Measurements from ENCODE around the gene CSGALNACT2. TPM values are rescaled to one million over a fixed set of nuclear protein-coding genes. Genes with fewer than 3 reads are reported as not detected.

The CSGALNACT2 gene
- total RNA-seq, 1 experiment from 2014 or later: 8.9 TPM

DNA sequence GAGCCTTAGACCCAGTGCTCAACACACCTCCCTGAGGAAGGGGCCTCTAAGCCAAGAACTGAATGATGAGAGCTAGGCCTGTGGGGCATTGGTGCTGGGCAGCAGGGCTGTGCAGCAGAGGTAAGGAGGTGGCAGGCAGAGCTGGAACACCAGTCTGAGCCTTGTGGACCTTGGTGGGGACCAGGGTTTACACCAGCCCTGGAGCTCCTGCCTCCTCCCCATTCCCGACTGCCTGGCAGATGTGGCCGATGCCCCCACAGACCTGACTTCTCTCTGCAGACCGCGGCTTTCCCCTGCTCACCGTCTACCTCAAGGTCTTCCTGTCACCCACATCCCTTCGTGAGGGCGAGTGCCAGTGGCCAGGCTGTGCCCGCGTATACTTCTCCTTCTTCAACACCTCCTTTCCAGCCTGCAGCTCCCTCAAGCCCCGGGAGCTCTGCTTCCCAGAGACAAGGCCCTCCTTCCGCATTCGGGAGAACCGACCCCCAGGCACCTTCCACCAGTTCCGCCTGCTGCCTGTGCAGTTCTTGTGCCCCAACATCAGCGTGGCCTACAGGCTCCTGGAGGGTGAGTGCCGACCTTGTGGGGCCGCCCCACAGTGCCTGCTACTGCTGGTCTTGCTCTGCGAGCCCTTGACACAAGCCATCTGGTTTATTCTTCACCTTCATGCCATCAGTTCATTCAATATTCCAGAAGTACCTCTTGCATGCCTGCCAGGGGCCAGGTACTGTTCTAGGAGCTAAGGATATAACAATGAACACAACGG lies 36.0 kb upstream of the CSGALNACT2 start:
- DNase-seq: no peak
- H2BK20ac ChIP-seq (ENCODE audit: low read depth, low read length, poor library complexity, severe bottlenecking): no peak overlapping the region
- no peak overlapping the region for H3K27ac ChIP-seq (ENCODE audit: insufficient read length, low read depth, low read length)
- H3T11ph ChIP-seq (ENCODE audit: low read length): no peak overlapping the region
- no peak for TF ChIP-seq CTCF (conservative IDR thresholded peaks at IDR 0.05)
- H3K27ac Mint-ChIP-seq: peak overlapping the region; percentile 50 to 75 (median 72); a peak in 2 of 7 replicates
- H2BK120ac ChIP-seq (ENCODE audit: low read depth, low read length, poor library complexity, severe bottlenecking): no peak overlapping the region
- no peaks in the 10 kb centered on the region for H3K79me2 ChIP-seq (ENCODE audit: insufficient read depth, low read length)
- no peaks in the 10 kb centered on the region for H3K4me1 ChIP-seq (ENCODE audit: insufficient read depth, low read length)
- H3K23ac ChIP-seq (ENCODE audit: insufficient read length, low read depth, low read length): no peak overlapping the region
- H2BK15ac ChIP-seq (ENCODE audit: low read depth, low read length): no peak overlapping the region
- H2AFZ ChIP-seq (ENCODE audit: low read length): no peak overlapping the region
- H3K23me2 ChIP-seq (ENCODE audit: insufficient read length, low read depth, low read length, poor library complexity, severe bottlenecking): peaks cover 9% of the 10 kb centered on the region
- H4K5ac ChIP-seq (ENCODE audit: insufficient read length, low read depth, low read length): no peak overlapping the region
- no peaks in the 10 kb centered on the region for H4K20me1 ChIP-seq (ENCODE audit: control insufficient read depth, insufficient read depth, insufficient read length)
- peaks cover 31% of the 10 kb centered on the region for H3K27me3 Mint-ChIP-seq (ENCODE audit: low read depth)
- H4K8ac ChIP-seq (replicated peaks; ENCODE audit: insufficient read length, low read depth, low read length): no peak overlapping the region
- no peak overlapping the region for H3K4me2 ChIP-seq (ENCODE audit: insufficient read depth, insufficient read length, low read length)
- H2BK5ac ChIP-seq (ENCODE audit: insufficient read length, low read length): no peak overlapping the region
- H3K79me1 ChIP-seq (ENCODE audit: insufficient read depth, low read depth, low read length, poor library complexity, severe bottlenecking): no peaks in the 10 kb centered on the region
- no peak overlapping the region; the same call in 1 of the 2 replicates for H3K14ac ChIP-seq (ENCODE audit: insufficient read depth, low read length)
- no peaks in the 10 kb centered on the region for H3K9me3 ChIP-seq (ENCODE audit: control insufficient read depth, low read depth, low read length)
- H4K91ac ChIP-seq (ENCODE audit: insufficient read length, low read depth, low read length): no peak overlapping the region
- no CpG with 5 or more reads among the region's 19 CpGs for WGBS (ENCODE audit: extremely low coverage, insufficient read length, low lambda C conversion rate)
- H3K4me3 Mint-ChIP-seq: no peak overlapping the region
- peaks cover 0 to 4% (median 2%) of the 10 kb centered on the region in 3 experiments; a peak in 3 of 7 replicates for H3K36me3 Mint-ChIP-seq (ENCODE audit: insufficient read depth in 1 of 3, low read depth in 3 of 3)
- 0 out of 5 replicates have a peak, but pooled peaks cover 0 to 2% of the 10 kb centered on the region in 2 experiments for H3K9me3 Mint-ChIP-seq
- H2AK5ac ChIP-seq (ENCODE audit: insufficient read length, low read length): no peak overlapping the region
- H2BK12ac ChIP-seq (ENCODE audit: insufficient read length, low read depth, low read length): no peak overlapping the region
- no peak overlapping the region for H3K4ac ChIP-seq (ENCODE audit: low read depth, low read length)
- H3K18ac ChIP-seq (ENCODE audit: insufficient read length, low read depth, low read length): no peak overlapping the region
- no peak overlapping the region for H3K56ac ChIP-seq (ENCODE audit: insufficient read length, low read depth, low read length)
- no peak overlapping the region for H3K9ac ChIP-seq (ENCODE audit: extremely low read depth, insufficient read length, low read length)
- peaks cover 4 to 5% of the 10 kb centered on the region in 2 experiments; a peak in 3 of 4 replicates for H3K4me1 Mint-ChIP-seq
- H3K27me3 ChIP-seq (ENCODE audit: insufficient read depth, low read length): no peaks in the 10 kb centered on the region; the same call in 1 of the 2 replicates
